GM23338 (cell line): ENCODE results near the gene PGAP3. TPM values are rescaled to one million over a fixed set of nuclear protein-coding genes. Genes with fewer than 3 reads are reported as not detected.

ENCODE experiments used
- ATAC-seq: fragments of 200-7000 bp; cut with Tn5 transposase; 3 replicates; pipeline ENCODE4 v1.9.1; 2020
- DNase-seq: peaks from one replicate; pipeline ENCODE4 v3.0.0-alpha.2; 2015; ENCODE audit warnings: low spot score
- H2AFZ ChIP-seq: fragments of 200-600 bp; sonication (generic); 2 replicates; pipeline ENCODE4 v1.8.0; 2016; ENCODE audit warnings: antibody characterized with exemption, mild to moderate bottlenecking, moderate library complexity
- H3F3A ChIP-seq: fragments of 200-600 bp; sonication (generic); replicated peaks from 2 replicates; pipeline ENCODE4 v1.8.0; 2017; ENCODE audit warnings: antibody characterized with exemption, mixed run types, low read depth
- H3K27ac ChIP-seq: fragments of 200-600 bp; sonication (generic); 2 replicates; pipeline ENCODE4 v1.6.1; 2016; ENCODE audit warnings: low read depth
- H3K27me3 ChIP-seq: fragments of 200-600 bp; sonication (generic); 2 replicates; pipeline ENCODE4 v1.8.0; 2016; ENCODE audit warnings: mild to moderate bottlenecking, mixed run types, moderate library complexity; ENCODE audit not compliant: insufficient read depth
- H3K36me3 ChIP-seq: fragments of 200-600 bp; sonication (generic); 2 replicates; pipeline ENCODE4 v1.8.0; 2016; ENCODE audit warnings: mild to moderate bottlenecking; ENCODE audit not compliant: insufficient read depth
- H3K4me1 ChIP-seq: fragments of 200-600 bp; sonication (generic); 2 replicates; pipeline ENCODE4 v1.8.0; 2016; ENCODE audit warnings: mild to moderate bottlenecking, moderate library complexity; ENCODE audit not compliant: insufficient read depth
- H3K4me2 ChIP-seq: fragments of 200-600 bp; sonication (generic); 2 replicates; pipeline ENCODE4 v1.7.1; 2017; ENCODE audit warnings: mixed run types
- H3K4me3 ChIP-seq: fragments of 200-600 bp; sonication (generic); 2 replicates; pipeline ENCODE4 v1.6.1; 2016; ENCODE audit warnings: mixed run types
- H3K79me2 ChIP-seq: fragments of 200-600 bp; sonication (generic); replicated peaks from 2 replicates; pipeline ENCODE4 v1.8.0; 2017; ENCODE audit warnings: mild to moderate bottlenecking; ENCODE audit not compliant: insufficient read depth
- H3K9me2 ChIP-seq: fragments of 200-600 bp; sonication (generic); 2 replicates; pipeline ENCODE4 v1.8.0; 2017; ENCODE audit not compliant: insufficient read depth
- H4K20me1 ChIP-seq: fragments of 200-600 bp; sonication (generic); replicated peaks from 2 replicates; pipeline ENCODE4 v1.8.0; 2017; ENCODE audit warnings: mild to moderate bottlenecking; ENCODE audit not compliant: insufficient read depth
- H3K27ac Mint-ChIP-seq: 2 replicates; pipeline ENCODE4 v1.8.0; 2020; ENCODE audit warnings: inconsistent platforms, mild to moderate bottlenecking, moderate library complexity, mixed read lengths
- H3K27me3 Mint-ChIP-seq: 3 replicates; pipeline ENCODE4 v1.8.0; 2022; ENCODE audit warnings: low read depth, mild to moderate bottlenecking, moderate library complexity, mixed read lengths, inconsistent platforms; ENCODE audit not compliant: insufficient read depth, poor library complexity
- H3K36me3 Mint-ChIP-seq: 3 replicates; pipeline ENCODE4 v1.8.0; 2021; ENCODE audit warnings: low read depth, mild to moderate bottlenecking, inconsistent platforms, moderate library complexity, mixed read lengths
- H3K4me1 Mint-ChIP-seq: 3 replicates; pipeline ENCODE4 v1.8.0; 2020; ENCODE audit warnings: mild to moderate bottlenecking, inconsistent platforms, mixed read lengths
- H3K4me3 Mint-ChIP-seq: 3 replicates; pipeline ENCODE4 v1.8.0; 2021; ENCODE audit warnings: moderate library complexity, mild to moderate bottlenecking, inconsistent platforms, mixed read lengths
- H3K9me3 Mint-ChIP-seq: 3 replicates; pipeline ENCODE4 v1.8.0; 2020; ENCODE audit warnings: moderate library complexity, mild to moderate bottlenecking, inconsistent platforms, mixed read lengths
- EZH2phosphoT487 ChIP-seq: fragments of 200-600 bp; sonication (generic); IDR thresholded peaks from one replicate; pipeline ENCODE4 v1.8.1; 2018; ENCODE audit warnings: antibody characterized with exemption; ENCODE audit not compliant: unreplicated experiment
- JUNB ChIP-seq: IDR thresholded peaks from one replicate; pipeline ENCODE4 v1.6.1; 2016; ENCODE audit warnings: antibody characterized with exemption; ENCODE audit not compliant: unreplicated experiment
- NANOG ChIP-seq: IDR thresholded peaks from 2 replicates; pipeline ENCODE4 v1.6.1; 2016; ENCODE audit warnings: antibody characterized with exemption, borderline replicate concordance
- POLR2AphosphoS5 ChIP-seq: IDR thresholded peaks from 2 replicates; pipeline ENCODE4 v1.6.1; 2016; ENCODE audit warnings: antibody characterized with exemption, low read depth
- STAT1 ChIP-seq: IDR thresholded peaks from one replicate; pipeline ENCODE4 v1.6.1; 2016; ENCODE audit warnings: antibody characterized with exemption; ENCODE audit not compliant: unreplicated experiment
- ZNF114 ChIP-seq: fragments of 250-450 bp; sonication (Bioruptor Pico); IDR thresholded peaks from 2 replicates; pipeline ENCODE4 v1.5.0; 2020; ENCODE audit warnings: mild to moderate bottlenecking, moderate library complexity
- ZNF331 ChIP-seq: fragments of 250-450 bp; sonication (Bioruptor Pico); IDR thresholded peaks from 2 replicates; pipeline ENCODE4 v1.5.0; 2020; ENCODE audit warnings: low read depth, mild to moderate bottlenecking, moderate library complexity
- polyA plus RNA-seq: library from polyadenylated mRNA; unstranded; fragments of >200 nt; fragmentation: Nextera tagmentation; extraction: Ambion mirVana; gene quantifications from 2 replicates; pipeline ENCODE4 v1.2.1, GENCODE V29; 2016
- total RNA-seq: library from RNA; depleted of rRNA; stranded (reverse); fragments of >200 nt; shearing (Covaris generic); gene quantifications from 2 replicates; pipeline ENCODE4 v1.2.3, GENCODE V29; 2014
- TF ChIP-seq, protein P1 (sequence below): IDR thresholded peaks from 2 replicates; pipeline ENCODE4 v1.6.1; 2016; ENCODE audit warnings: antibody characterized with exemption
- TF ChIP-seq, protein P2 (sequence below): fragments of 250-450 bp; sonication (Bioruptor Pico); IDR thresholded peaks from 2 replicates; pipeline ENCODE4 v1.5.0; 2020; ENCODE audit warnings: mild to moderate bottlenecking, moderate library complexity
- TF ChIP-seq, protein P3 (sequence below): IDR thresholded peaks from one replicate; pipeline ENCODE4 v1.6.1; 2018; ENCODE audit warnings: antibody characterized with exemption; ENCODE audit not compliant: unreplicated experiment

PGAP3 gene
- total and polyA plus RNA-seq, 2 experiments from 2014 or later = 7.0 to 10.7 TPM

DNA sequence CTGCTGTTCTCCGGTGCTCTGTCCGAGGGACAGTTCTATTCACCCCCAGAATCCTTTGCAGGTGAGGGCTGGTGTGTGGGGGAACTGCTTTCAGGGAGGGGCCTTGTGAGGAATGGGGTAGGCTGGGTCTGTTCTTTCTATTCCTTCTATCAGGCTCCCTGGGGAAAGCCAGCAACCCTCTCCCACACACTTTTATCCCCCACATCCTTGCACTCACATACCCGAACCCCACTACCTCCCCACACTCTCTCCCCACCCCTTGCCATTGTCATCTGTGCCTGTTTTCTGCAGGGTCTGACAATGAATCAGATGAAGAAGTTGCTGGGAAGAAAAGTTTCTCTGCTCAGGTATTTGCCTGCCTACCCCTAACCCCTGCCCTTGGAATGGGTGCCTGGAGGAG is 29.1 kb downstream of the PGAP3 start:
- no peak overlapping the region for H3K27ac ChIP-seq
- peaks cover 4% of the 10 kb centered on the region; the same call in 1 of the 2 replicates for H3F3A ChIP-seq
- H3K4me2 ChIP-seq = no peak overlapping the region
- DNase-seq (no peak), ATAC-seq (no peak)
- no peaks in the 10 kb centered on the region for H3K79me2 ChIP-seq
- peaks cover 7% of the 10 kb centered on the region; the same call in 1 of the 2 replicates for H4K20me1 ChIP-seq
- no peaks in the 10 kb centered on the region for H3K36me3 ChIP-seq
- peaks cover 8% of the 10 kb centered on the region for H3K4me1 ChIP-seq
- no peak overlapping the region for H3K4me3 Mint-ChIP-seq
- no peaks in the 10 kb centered on the region for H3K9me2 ChIP-seq
- no peaks in the 10 kb centered on the region for H3K27me3 ChIP-seq
- H3K27me3 Mint-ChIP-seq = peaks cover 8% of the 10 kb centered on the region
- H2AFZ ChIP-seq = no peak overlapping the region
- no peak overlapping the region for H3K4me3 ChIP-seq
- H3K27ac Mint-ChIP-seq = no peak overlapping the region
- H3K4me1 Mint-ChIP-seq = peaks cover 41% of the 10 kb centered on the region
- H3K9me3 Mint-ChIP-seq = no peaks in the 10 kb centered on the region; the same call in 2 of the 3 replicates
- no peak for TF ChIP-seq NANOG
- TF ChIP-seq EZH2phosphoT487 = no peak
- TF ChIP-seq, protein P1, sequence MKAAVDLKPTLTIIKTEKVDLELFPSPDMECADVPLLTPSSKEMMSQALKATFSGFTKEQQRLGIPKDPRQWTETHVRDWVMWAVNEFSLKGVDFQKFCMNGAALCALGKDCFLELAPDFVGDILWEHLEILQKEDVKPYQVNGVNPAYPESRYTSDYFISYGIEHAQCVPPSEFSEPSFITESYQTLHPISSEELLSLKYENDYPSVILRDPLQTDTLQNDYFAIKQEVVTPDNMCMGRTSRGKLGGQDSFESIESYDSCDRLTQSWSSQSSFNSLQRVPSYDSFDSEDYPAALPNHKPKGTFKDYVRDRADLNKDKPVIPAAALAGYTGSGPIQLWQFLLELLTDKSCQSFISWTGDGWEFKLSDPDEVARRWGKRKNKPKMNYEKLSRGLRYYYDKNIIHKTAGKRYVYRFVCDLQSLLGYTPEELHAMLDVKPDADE = no peak
- no peak for TF ChIP-seq JUNB
- TF ChIP-seq STAT1 = no peak
- TF ChIP-seq, protein P2, sequence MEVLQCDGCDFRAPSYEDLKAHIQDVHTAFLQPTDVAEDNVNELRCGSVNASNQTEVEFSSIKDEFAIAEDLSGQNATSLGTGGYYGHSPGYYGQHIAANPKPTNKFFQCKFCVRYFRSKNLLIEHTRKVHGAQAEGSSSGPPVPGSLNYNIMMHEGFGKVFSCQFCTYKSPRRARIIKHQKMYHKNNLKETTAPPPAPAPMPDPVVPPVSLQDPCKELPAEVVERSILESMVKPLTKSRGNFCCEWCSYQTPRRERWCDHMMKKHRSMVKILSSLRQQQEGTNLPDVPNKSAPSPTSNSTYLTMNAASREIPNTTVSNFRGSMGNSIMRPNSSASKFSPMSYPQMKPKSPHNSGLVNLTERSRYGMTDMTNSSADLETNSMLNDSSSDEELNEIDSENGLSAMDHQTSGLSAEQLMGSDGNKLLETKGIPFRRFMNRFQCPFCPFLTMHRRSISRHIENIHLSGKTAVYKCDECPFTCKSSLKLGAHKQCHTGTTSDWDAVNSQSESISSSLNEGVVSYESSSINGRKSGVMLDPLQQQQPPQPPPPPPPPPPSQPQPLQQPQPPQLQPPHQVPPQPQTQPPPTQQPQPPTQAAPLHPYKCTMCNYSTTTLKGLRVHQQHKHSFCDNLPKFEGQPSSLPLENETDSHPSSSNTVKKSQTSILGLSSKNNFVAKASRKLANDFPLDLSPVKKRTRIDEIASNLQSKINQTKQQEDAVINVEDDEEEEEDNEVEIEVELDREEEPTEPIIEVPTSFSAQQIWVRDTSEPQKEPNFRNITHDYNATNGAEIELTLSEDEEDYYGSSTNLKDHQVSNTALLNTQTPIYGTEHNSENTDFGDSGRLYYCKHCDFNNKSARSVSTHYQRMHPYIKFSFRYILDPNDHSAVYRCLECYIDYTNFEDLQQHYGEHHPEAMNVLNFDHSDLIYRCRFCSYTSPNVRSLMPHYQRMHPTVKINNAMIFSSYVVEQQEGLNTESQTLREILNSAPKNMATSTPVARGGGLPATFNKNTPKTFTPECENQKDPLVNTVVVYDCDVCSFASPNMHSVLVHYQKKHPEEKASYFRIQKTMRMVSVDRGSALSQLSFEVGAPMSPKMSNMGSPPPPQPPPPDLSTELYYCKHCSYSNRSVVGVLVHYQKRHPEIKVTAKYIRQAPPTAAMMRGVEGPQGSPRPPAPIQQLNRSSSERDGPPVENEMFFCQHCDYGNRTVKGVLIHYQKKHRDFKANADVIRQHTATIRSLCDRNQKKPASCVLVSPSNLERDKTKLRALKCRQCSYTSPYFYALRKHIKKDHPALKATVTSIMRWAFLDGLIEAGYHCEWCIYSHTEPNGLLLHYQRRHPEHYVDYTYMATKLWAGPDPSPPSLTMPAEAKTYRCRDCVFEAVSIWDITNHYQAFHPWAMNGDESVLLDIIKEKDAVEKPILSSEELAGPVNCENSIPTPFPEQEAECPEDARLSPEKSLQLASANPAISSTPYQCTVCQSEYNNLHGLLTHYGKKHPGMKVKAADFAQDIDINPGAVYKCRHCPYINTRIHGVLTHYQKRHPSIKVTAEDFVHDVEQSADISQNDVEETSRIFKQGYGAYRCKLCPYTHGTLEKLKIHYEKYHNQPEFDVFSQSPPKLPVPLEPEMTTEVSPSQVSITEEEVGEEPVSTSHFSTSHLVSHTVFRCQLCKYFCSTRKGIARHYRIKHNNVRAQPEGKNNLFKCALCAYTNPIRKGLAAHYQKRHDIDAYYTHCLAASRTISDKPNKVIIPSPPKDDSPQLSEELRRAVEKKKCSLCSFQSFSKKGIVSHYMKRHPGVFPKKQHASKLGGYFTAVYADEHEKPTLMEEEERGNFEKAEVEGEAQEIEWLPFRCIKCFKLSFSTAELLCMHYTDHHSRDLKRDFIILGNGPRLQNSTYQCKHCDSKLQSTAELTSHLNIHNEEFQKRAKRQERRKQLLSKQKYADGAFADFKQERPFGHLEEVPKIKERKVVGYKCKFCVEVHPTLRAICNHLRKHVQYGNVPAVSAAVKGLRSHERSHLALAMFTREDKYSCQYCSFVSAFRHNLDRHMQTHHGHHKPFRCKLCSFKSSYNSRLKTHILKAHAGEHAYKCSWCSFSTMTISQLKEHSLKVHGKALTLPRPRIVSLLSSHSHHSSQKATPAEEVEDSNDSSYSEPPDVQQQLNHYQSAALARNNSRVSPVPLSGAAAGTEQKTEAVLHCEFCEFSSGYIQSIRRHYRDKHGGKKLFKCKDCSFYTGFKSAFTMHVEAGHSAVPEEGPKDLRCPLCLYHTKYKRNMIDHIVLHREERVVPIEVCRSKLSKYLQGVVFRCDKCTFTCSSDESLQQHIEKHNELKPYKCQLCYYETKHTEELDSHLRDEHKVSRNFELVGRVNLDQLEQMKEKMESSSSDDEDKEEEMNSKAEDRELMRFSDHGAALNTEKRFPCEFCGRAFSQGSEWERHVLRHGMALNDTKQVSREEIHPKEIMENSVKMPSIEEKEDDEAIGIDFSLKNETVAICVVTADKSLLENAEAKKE (CRISPR knock-in tag) = no peak
- TF ChIP-seq, protein P3, sequence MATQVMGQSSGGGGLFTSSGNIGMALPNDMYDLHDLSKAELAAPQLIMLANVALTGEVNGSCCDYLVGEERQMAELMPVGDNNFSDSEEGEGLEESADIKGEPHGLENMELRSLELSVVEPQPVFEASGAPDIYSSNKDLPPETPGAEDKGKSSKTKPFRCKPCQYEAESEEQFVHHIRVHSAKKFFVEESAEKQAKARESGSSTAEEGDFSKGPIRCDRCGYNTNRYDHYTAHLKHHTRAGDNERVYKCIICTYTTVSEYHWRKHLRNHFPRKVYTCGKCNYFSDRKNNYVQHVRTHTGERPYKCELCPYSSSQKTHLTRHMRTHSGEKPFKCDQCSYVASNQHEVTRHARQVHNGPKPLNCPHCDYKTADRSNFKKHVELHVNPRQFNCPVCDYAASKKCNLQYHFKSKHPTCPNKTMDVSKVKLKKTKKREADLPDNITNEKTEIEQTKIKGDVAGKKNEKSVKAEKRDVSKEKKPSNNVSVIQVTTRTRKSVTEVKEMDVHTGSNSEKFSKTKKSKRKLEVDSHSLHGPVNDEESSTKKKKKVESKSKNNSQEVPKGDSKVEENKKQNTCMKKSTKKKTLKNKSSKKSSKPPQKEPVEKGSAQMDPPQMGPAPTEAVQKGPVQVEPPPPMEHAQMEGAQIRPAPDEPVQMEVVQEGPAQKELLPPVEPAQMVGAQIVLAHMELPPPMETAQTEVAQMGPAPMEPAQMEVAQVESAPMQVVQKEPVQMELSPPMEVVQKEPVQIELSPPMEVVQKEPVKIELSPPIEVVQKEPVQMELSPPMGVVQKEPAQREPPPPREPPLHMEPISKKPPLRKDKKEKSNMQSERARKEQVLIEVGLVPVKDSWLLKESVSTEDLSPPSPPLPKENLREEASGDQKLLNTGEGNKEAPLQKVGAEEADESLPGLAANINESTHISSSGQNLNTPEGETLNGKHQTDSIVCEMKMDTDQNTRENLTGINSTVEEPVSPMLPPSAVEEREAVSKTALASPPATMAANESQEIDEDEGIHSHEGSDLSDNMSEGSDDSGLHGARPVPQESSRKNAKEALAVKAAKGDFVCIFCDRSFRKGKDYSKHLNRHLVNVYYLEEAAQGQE = no peak
- TF ChIP-seq POLR2AphosphoS5 = no peak
- no peak for TF ChIP-seq ZNF114
- TF ChIP-seq ZNF331 = no peak
- peaks cover 24% of the 10 kb centered on the region for H3K36me3 Mint-ChIP-seq
